SU-DHL-6 (cell line): ENCODE data around the gene CCNT2.

Experiments
- H2AFZ ChIP-seq: fragments of 200-600 bp; sonication (generic); 2 replicates; pipeline ENCODE4 v1.6.1; 2014; ENCODE audit warnings: low read depth, mild to moderate bottlenecking, moderate library complexity, mixed read lengths, antibody characterized with exemption, low read length; ENCODE audit not compliant: severe bottlenecking
- H3F3A ChIP-seq: fragments of 200-600 bp; shearing (Covaris generic); 2 replicates; pipeline ENCODE4 v1.6.0; 2016; ENCODE audit warnings: antibody characterized with exemption, mild to moderate bottlenecking; ENCODE audit not compliant: insufficient read depth
- H3K27ac ChIP-seq: fragments of 200-600 bp; sonication (generic); 2 replicates; pipeline ENCODE4 v1.5.1; 2016; ENCODE audit warnings: low read depth, mild to moderate bottlenecking, low read length, moderate library complexity, mixed read lengths
- H3K27me3 ChIP-seq: fragments of 200-600 bp; sonication (generic), shearing (Covaris generic); 2 replicates; pipeline ENCODE4 v1.6.0; 2014; ENCODE audit warnings: mild to moderate bottlenecking, low read length
- H3K36me3 ChIP-seq: fragments of 200-600 bp; sonication (generic); 2 replicates; pipeline ENCODE4 v1.6.1; 2014; ENCODE audit warnings: mild to moderate bottlenecking, low read length, mixed read lengths
- H3K4me2 ChIP-seq: fragments of 300-600, 200-600 bp; shearing (Covaris generic), sonication (generic); 2 replicates; pipeline ENCODE4 v1.6.0; 2014; ENCODE audit warnings: low read length, low read depth, mild to moderate bottlenecking; ENCODE audit not compliant: poor library complexity, severe bottlenecking
- H3K4me3 ChIP-seq: fragments of 200-600 bp; sonication (generic); 2 replicates; pipeline ENCODE4 v1.5.1; 2014; ENCODE audit warnings: antibody characterized with exemption, low read length, mild to moderate bottlenecking, mixed read lengths; ENCODE audit not compliant: insufficient read depth, poor library complexity, severe bottlenecking
- H3K79me2 ChIP-seq: fragments of 200-600 bp; sonication (generic); 2 replicates; pipeline ENCODE4 v1.6.1; 2014; ENCODE audit warnings: mild to moderate bottlenecking, low read length, moderate library complexity; ENCODE audit not compliant: insufficient read depth
- H3K9ac ChIP-seq: fragments of 200-600 bp; sonication (generic); 2 replicates; pipeline ENCODE4 v1.7.0; 2014; ENCODE audit warnings: mild to moderate bottlenecking, low read length
- H3K9me2 ChIP-seq: fragments of 200-600 bp; sonication (generic); replicated peaks from 2 replicates; pipeline ENCODE4 v1.6.1; 2014; ENCODE audit warnings: low read length; ENCODE audit not compliant: insufficient read depth
- H3K9me3 ChIP-seq: fragments of 200-600 bp; sonication (generic); 2 replicates; pipeline ENCODE4 v1.6.1; 2014; ENCODE audit warnings: low read length, mixed read lengths; ENCODE audit not compliant: insufficient read depth
- H4K20me1 ChIP-seq: fragments of 200-600 bp; sonication (generic); 2 replicates; pipeline ENCODE4 v1.6.1; 2014; ENCODE audit warnings: low read depth, mild to moderate bottlenecking, antibody characterized with exemption, low read length, moderate library complexity, mixed read lengths
- CTCF ChIP-seq: fragments of 200-600 bp; sonication (generic); IDR thresholded peaks from one replicate; pipeline ENCODE4 v1.5.1; 2017; ENCODE audit warnings: antibody characterized with exemption, mild to moderate bottlenecking, low read length, moderate library complexity; ENCODE audit not compliant: insufficient read depth, poor library complexity, severe bottlenecking
- EZH2phosphoT487 ChIP-seq: fragments of 200-600 bp; sonication (generic), shearing (Covaris generic); conservative IDR thresholded peaks from 2 replicates; pipeline ENCODE4 v1.6.1; 2018; ENCODE audit warnings: mild to moderate bottlenecking, antibody characterized with exemption, low read length, moderate library complexity, mixed read lengths

Gene CCNT2

GRCh38 chr2:135002836-135003235, 84.2 kb downstream of the CCNT2 start:
- Histone ChIP-seq H3K9me2 (no peaks in the 10 kb centered on the region), H3K36me3 (no peaks in the 10 kb centered on the region), H3K27me3 (no peaks in the 10 kb centered on the region), H3K27ac (no peak overlapping the region), H3F3A (no peaks in the 10 kb centered on the region), H4K20me1 (no peaks in the 10 kb centered on the region), H3K4me3 (no peak overlapping the region), H3K79me2 (no peaks in the 10 kb centered on the region), H3K9ac (no peak overlapping the region), H3K4me2 (no peak overlapping the region), H3K9me3 (no peaks in the 10 kb centered on the region), H2AFZ (no peak overlapping the region)
- TF ChIP-seq CTCF: no peak
- TF ChIP-seq EZH2phosphoT487: no peak

GRCh38 chr2:135004005-135004746, 85.6 kb downstream of the CCNT2 start:
- H3K27me3 ChIP-seq: no peaks in the 10 kb centered on the region
- H3K9ac ChIP-seq: no peak overlapping the region
- H3F3A ChIP-seq: no peaks in the 10 kb centered on the region
- peak; percentile 96 for TF ChIP-seq CTCF
- TF ChIP-seq EZH2phosphoT487: no peak
- H2AFZ ChIP-seq: peak overlapping the region; percentile 84
- H3K4me2 ChIP-seq: peak overlapping the region; percentile 24
- H3K4me3 ChIP-seq: no peak overlapping the region
- no peak overlapping the region for H3K27ac ChIP-seq
- no peaks in the 10 kb centered on the region for H3K36me3 ChIP-seq
- no peaks in the 10 kb centered on the region for H3K9me2 ChIP-seq
- H3K79me2 ChIP-seq: no peaks in the 10 kb centered on the region
- no peaks in the 10 kb centered on the region for H4K20me1 ChIP-seq
- H3K9me3 ChIP-seq: no peaks in the 10 kb centered on the region

GRCh38 chr2:135005753-135006152, 87.1 kb downstream of the CCNT2 start:
- Histone ChIP-seq H3K9ac (no peak overlapping the region), H2AFZ (no peak overlapping the region), H3K27ac (no peak overlapping the region), H3K9me3 (no peaks in the 10 kb centered on the region), H3K9me2 (no peaks in the 10 kb centered on the region), H3K4me2 (no peak overlapping the region), H4K20me1 (no peaks in the 10 kb centered on the region), H3K79me2 (no peaks in the 10 kb centered on the region), H3K36me3 (no peaks in the 10 kb centered on the region), H3F3A (no peaks in the 10 kb centered on the region), H3K4me3 (no peak overlapping the region), H3K27me3 (no peaks in the 10 kb centered on the region)
- TF ChIP-seq CTCF (no peak), EZH2phosphoT487 (no peak)
